ENCODE results near the gene PCGF5.

GRCh38 chr10:91257310-91257709, 36.8 kb downstream of the PCGF5 start:
- TF ChIP-seq, protein P1, sequence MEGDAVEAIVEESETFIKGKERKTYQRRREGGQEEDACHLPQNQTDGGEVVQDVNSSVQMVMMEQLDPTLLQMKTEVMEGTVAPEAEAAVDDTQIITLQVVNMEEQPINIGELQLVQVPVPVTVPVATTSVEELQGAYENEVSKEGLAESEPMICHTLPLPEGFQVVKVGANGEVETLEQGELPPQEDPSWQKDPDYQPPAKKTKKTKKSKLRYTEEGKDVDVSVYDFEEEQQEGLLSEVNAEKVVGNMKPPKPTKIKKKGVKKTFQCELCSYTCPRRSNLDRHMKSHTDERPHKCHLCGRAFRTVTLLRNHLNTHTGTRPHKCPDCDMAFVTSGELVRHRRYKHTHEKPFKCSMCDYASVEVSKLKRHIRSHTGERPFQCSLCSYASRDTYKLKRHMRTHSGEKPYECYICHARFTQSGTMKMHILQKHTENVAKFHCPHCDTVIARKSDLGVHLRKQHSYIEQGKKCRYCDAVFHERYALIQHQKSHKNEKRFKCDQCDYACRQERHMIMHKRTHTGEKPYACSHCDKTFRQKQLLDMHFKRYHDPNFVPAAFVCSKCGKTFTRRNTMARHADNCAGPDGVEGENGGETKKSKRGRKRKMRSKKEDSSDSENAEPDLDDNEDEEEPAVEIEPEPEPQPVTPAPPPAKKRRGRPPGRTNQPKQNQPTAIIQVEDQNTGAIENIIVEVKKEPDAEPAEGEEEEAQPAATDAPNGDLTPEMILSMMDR (IDR thresholded peaks at IDR 0.05): no peak
- no peak for TF ChIP-seq POLR2A (IDR thresholded peaks at IDR 0.05)

Measured in adrenal gland (tissue), 5 donors.